PC-3 (cell line): ENCODE measurements around the gene FAM163B. TPM values are rescaled to one million over a fixed set of nuclear protein-coding genes. Genes with fewer than 3 reads are reported as not detected.

Experiments used
- ATAC-seq: fragments of 200-7000 bp; cut with Tn5 transposase; 2 replicates; pipeline ENCODE4 v1.9.1; 2020; ENCODE audit warnings: mild to moderate bottlenecking, moderate library complexity
- BruUV-seq: library from RNA; stranded (reverse); fragments of 400-500 nt; replicated peaks from 2 replicates; lab custom pipeline; 2021; lab: Mats Ljungman, UMichigan
- CTCF ChIA-PET: fragments of 300-600 bp; sonication (Branson Sonifier 250); formaldehyde crosslinking; loops from one replicate; lab custom pipeline; 2022; ENCODE audit warnings: antibody characterized with exemption; lab: Charles Lee
- POLR2A ChIA-PET: fragments of 300-600 bp; sonication (Branson Sonifier 250); formaldehyde crosslinking; loops from one replicate; lab custom pipeline; 2022; ENCODE audit warnings: antibody characterized with exemption; ENCODE audit not compliant: unreplicated experiment; lab: Charles Lee
- DNase-seq: peaks from one replicate; pipeline ENCODE4 v3.0.0-alpha.2; 2015
- H2AFZ ChIP-seq: fragments of 300-600 bp; sonication (generic); 2 replicates; pipeline ENCODE4 v1.6.0; 2016; ENCODE audit warnings: antibody characterized with exemption, low read length
- H3F3A ChIP-seq: fragments of 300-600 bp; sonication (generic); one replicate; pipeline ENCODE4 v1.6.0; 2017; ENCODE audit warnings: antibody characterized with exemption, low read length, control low read depth, mild to moderate bottlenecking; ENCODE audit not compliant: unreplicated experiment
- H3K27ac ChIP-seq: fragments of 300-600 bp; sonication (generic); 2 replicates; pipeline ENCODE4 v1.5.1; 2016; ENCODE audit warnings: mild to moderate bottlenecking, low read length
- H3K27me3 ChIP-seq: fragments of 300-600 bp; sonication (generic); 2 replicates; pipeline ENCODE4 v1.6.1; 2016; ENCODE audit warnings: low read length, mixed read lengths
- H3K36me3 ChIP-seq: fragments of 300-600 bp; sonication (generic); 2 replicates; pipeline ENCODE4 v1.6.1; 2016; ENCODE audit warnings: low read depth, mixed run types, low read length, mixed read lengths
- H3K4me1 ChIP-seq: fragments of 300-600 bp; sonication (generic); 2 replicates; pipeline ENCODE4 v1.5.1; 2016; ENCODE audit warnings: low read length; ENCODE audit not compliant: insufficient read depth
- H3K4me2 ChIP-seq: fragments of 300-600 bp; sonication (generic); 2 replicates; pipeline ENCODE4 v1.6.0; 2016; ENCODE audit warnings: low read length
- H3K4me3 ChIP-seq: fragments of 300-600 bp; sonication (generic); 2 replicates; pipeline ENCODE4 v1.5.1; 2016; ENCODE audit warnings: mild to moderate bottlenecking, low read length, mixed read lengths
- H3K79me2 ChIP-seq: fragments of 300-600 bp; sonication (generic); 2 replicates; pipeline ENCODE4 v1.6.1; 2017; ENCODE audit warnings: low read length, mixed read lengths
- H3K9ac ChIP-seq: fragments of 300-600 bp; sonication (generic); 2 replicates; pipeline ENCODE4 v1.6.0; 2016; ENCODE audit warnings: mild to moderate bottlenecking, low read length
- H3K9me2 ChIP-seq: fragments of 300-600 bp; sonication (generic); replicated peaks from 2 replicates; pipeline ENCODE4 v1.6.1; 2016; ENCODE audit warnings: mixed run types, low read length, mixed read lengths
- H3K9me3 ChIP-seq: fragments of 300-600 bp; sonication (generic); 2 replicates; pipeline ENCODE4 v1.6.1; 2016; ENCODE audit warnings: low read length, mixed read lengths
- H4K20me1 ChIP-seq: fragments of 300-600 bp; sonication (generic); 2 replicates; pipeline ENCODE4 v1.6.1; 2016; ENCODE audit warnings: low read length, mixed read lengths
- CTCF ChIP-seq: fragments of 300-600 bp; sonication (generic); conservative IDR thresholded peaks from 2 replicates; pipeline ENCODE4 v1.5.1; 2017; ENCODE audit warnings: antibody characterized with exemption, low read depth, mild to moderate bottlenecking, low read length
- EZH2 ChIP-seq: fragments of 300-600 bp; sonication (generic); IDR thresholded peaks from one replicate; pipeline ENCODE4 v1.6.1; 2017; ENCODE audit warnings: antibody characterized with exemption, mild to moderate bottlenecking, low read length; ENCODE audit not compliant: unreplicated experiment
- EZH2phosphoT487 ChIP-seq: fragments of 300-600 bp; sonication (generic); IDR thresholded peaks from 2 replicates; pipeline ENCODE4 v1.6.1; 2018; ENCODE audit warnings: mild to moderate bottlenecking, antibody characterized with exemption, low read length, borderline replicate concordance
- intact Hi-C: fragments of 100-400 bp; cut with micrococcal nuclease; formaldehyde crosslinking; loops from 2 replicates; pipeline ENCODE4 v1.9.0; 2023
- total RNA-seq: library from RNA; depleted of rRNA; stranded (reverse); fragments of >200 nt; gene quantifications from 2 replicates; pipeline ENCODE4 v1.2.3, GENCODE V29; 2014

FAM163B gene
- total RNA-seq, 1 experiment from 2014 or later = not detected

GRCh38 chr9:133618726-133619125 lies 9.5 kb upstream of the FAM163B start:
- H3K4me2 ChIP-seq = no peak overlapping the region
- ATAC-seq (no peak), DNase-seq (no peak)
- H4K20me1 ChIP-seq = no peaks in the 10 kb centered on the region
- no TSS peak for BruUV-seq
- no peaks in the 10 kb centered on the region for H3K9me2 ChIP-seq
- no peaks in the 10 kb centered on the region for H3K9me3 ChIP-seq
- H2AFZ ChIP-seq = no peak overlapping the region
- no peaks in the 10 kb centered on the region for H3K4me1 ChIP-seq
- peaks cover 80% of the 10 kb centered on the region for H3K27me3 ChIP-seq
- no peak for TF ChIP-seq CTCF
- no peak for TF ChIP-seq EZH2
- TF ChIP-seq EZH2phosphoT487 = no peak
- no peak overlapping the region for H3K9ac ChIP-seq
- H3K27ac ChIP-seq = no peak overlapping the region
- no peak overlapping the region for H3K4me3 ChIP-seq
- intact Hi-C loops = no loop called here
- H3K79me2 ChIP-seq = no peaks in the 10 kb centered on the region
- no peaks in the 10 kb centered on the region for H3K36me3 ChIP-seq
- ChIA-PET POLR2A (no interaction called here), CTCF (no interaction called here)
- H3F3A ChIP-seq = no peaks in the 10 kb centered on the region

DNA sequence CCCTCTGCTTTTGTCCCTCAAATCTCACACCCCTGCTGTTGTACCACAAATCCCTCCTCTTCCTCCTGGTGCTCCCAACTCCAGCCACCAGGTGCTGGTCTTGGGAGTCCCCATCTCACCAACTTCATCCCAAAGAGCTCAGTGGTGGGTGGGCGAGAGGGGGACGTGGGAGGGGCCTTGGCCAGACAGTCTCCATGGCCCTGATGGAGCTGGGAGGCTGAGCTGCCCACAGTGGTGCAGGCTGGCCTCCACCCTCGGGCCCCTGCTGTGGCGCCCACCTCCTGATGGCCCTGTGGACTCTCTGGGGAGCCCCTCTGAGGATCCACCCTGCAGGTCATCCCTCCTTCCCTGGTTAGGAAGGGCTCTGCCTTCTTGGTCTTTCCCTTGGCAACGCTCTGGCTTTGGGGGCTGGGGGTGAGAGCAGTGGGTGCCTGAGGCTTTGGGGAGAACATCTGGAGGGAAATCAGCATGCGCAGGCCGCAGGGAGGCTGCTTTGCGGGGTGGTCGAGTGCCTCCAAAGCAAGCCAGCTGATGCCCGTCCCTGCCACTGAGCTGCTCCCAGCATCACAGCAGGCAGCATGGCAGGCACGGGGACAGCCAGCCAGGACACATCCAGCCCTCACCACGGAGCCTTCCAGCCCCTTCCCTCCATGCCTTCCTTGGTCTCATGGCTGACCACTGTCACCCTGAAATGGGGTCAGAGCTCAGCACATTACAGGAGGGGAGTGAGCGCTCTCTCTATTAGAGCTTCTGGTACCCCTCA lies 7.6 kb upstream of the FAM163B start:
- H3K36me3 ChIP-seq = no peaks in the 10 kb centered on the region
- peaks cover 85% of the 10 kb centered on the region for H3K27me3 ChIP-seq
- intact Hi-C loops = no loop called here
- no peaks in the 10 kb centered on the region for H3K4me1 ChIP-seq
- no peaks in the 10 kb centered on the region for H3K9me3 ChIP-seq
- DNase-seq (no peak), ATAC-seq (no peak)
- no peak overlapping the region for H3K4me3 ChIP-seq
- no peaks in the 10 kb centered on the region for H3K79me2 ChIP-seq
- no peak for TF ChIP-seq CTCF
- no peak for TF ChIP-seq EZH2phosphoT487
- no peak for TF ChIP-seq EZH2
- H3F3A ChIP-seq = no peaks in the 10 kb centered on the region
- H4K20me1 ChIP-seq = no peaks in the 10 kb centered on the region
- no peak overlapping the region for H3K4me2 ChIP-seq
- no peak overlapping the region for H3K9ac ChIP-seq
- BruUV-seq = no TSS peak
- H3K9me2 ChIP-seq = no peaks in the 10 kb centered on the region
- no peak overlapping the region for H2AFZ ChIP-seq
- no peak overlapping the region for H3K27ac ChIP-seq
- ChIA-PET CTCF (no interaction called here), POLR2A (no interaction called here)

- ATAC-seq = no peak
- Histone ChIP-seq H4K20me1 (no peaks in the 10 kb centered on the region), H3K79me2 (no peaks in the 10 kb centered on the region), H3K4me2 (no peak overlapping the region), H3K9me3 (no peaks in the 10 kb centered on the region), H3K36me3 (no peaks in the 10 kb centered on the region), H3K27me3 (peaks cover 87% of the 10 kb centered on the region), H3K9me2 (no peaks in the 10 kb centered on the region), H3K27ac (no peak overlapping the region), H3K4me3 (no peak overlapping the region), H3F3A (no peaks in the 10 kb centered on the region), H3K4me1 (no peaks in the 10 kb centered on the region), H2AFZ (no peak overlapping the region), H3K9ac (no peak overlapping the region)
- no peak for TF ChIP-seq CTCF
- DNase-seq = no peak
- intact Hi-C loops = no loop called here
- CTCF ChIA-PET = no interaction called here
- POLR2A ChIA-PET = no interaction called here
- no TSS peak for BruUV-seq
Observed at GRCh38 chr9:133615606-133616188, 6.5 kb upstream of the FAM163B start.
